LNCaP clone FGC (cell line): Measurements from ENCODE around the gene SERPINB13.
"Not testable (repeated sequence)": the region's sequence is repeated elsewhere in the genome, so short reads cannot be mapped to it uniquely, and the experiment has no call there.

Experiments used
- DNase-seq: peaks from one replicate; pipeline ENCODE4 v3.0.0-alpha.2; 2011; ENCODE audit warnings: low read depth
- H3K4me3 ChIP-seq: 2 replicates; pipeline ENCODE4 v1.5.1; 2011; ENCODE audit warnings: mild to moderate bottlenecking, low read depth, low read length, control low read depth
- CTCF ChIP-seq: IDR thresholded peaks from 2 replicates; pipeline ENCODE4 v1.5.1; 2012; ENCODE audit warnings: mild to moderate bottlenecking; ENCODE audit not compliant: control insufficient read depth, insufficient read depth; ENCODE audit errors: extremely low read depth

SERPINB13 gene

GRCh38 chr18:63619661-63620060 lies 32.5 kb downstream of the SERPINB13 start:
- no peak for TF ChIP-seq CTCF
- DNase-seq = no peak
- no peak overlapping the region for H3K4me3 ChIP-seq

- DNase-seq = no peak
- no peak for TF ChIP-seq CTCF
Measured at GRCh38 chr18:63624863-63625262, 37.7 kb downstream of the SERPINB13 start.

GRCh38 chr18:63626431-63626830 lies 39.3 kb downstream of the SERPINB13 start:
- TF ChIP-seq CTCF = no peak
- no peak for DNase-seq
- H3K4me3 ChIP-seq = no peak overlapping the region

More at GRCh38 chr18:63624863-63625262, 37.7 kb downstream of the SERPINB13 start:
- H3K4me3 ChIP-seq = no peak overlapping the region

- H3K4me3 ChIP-seq = no peak overlapping the region
- TF ChIP-seq CTCF = no peak
- no peak for DNase-seq
Measured at GRCh38 chr18:63627819-63628218, 40.7 kb downstream of the SERPINB13 start.

- no peak for TF ChIP-seq CTCF
- no peak for DNase-seq
- no peak overlapping the region for H3K4me3 ChIP-seq
Measured at GRCh38 chr18:63637703-63638102, 50.6 kb downstream of the SERPINB13 start.

- not testable (repeated sequence) for H3K4me3 ChIP-seq, DNase-seq
Measured at GRCh38 chr18:63641157-63641680, 54.1 kb downstream of the SERPINB13 start.

GRCh38 chr18:63642668-63643356 lies 55.7 kb downstream of the SERPINB13 start:
- not testable (repeated sequence) for DNase-seq, H3K4me3 ChIP-seq

GRCh38 chr18:63644142-63644541 lies 57.0 kb downstream of the SERPINB13 start, which contains the start of gene SERPINB4:
SERPINB4 (minus strand) TSS chr18:63644256; CDS start chr18:63643577, 679 bp downstream.
- DNase-seq, H3K4me3 ChIP-seq: not testable (repeated sequence)

GRCh38 chr18:63644694-63645093 lies 57.6 kb downstream of the SERPINB13 start:
- not testable (repeated sequence) for DNase-seq, H3K4me3 ChIP-seq
